ENCODE data around the gene PARD3. TPM values are rescaled to one million over a fixed set of nuclear protein-coding genes. Genes with fewer than 3 reads are reported as not detected.
A peak's percentile ranks its signal among the peaks of the same experiment; 100 is the strongest.

Gene PARD3
- polyA plus RNA-seq, 2 of the 4 experiments (the other 2 are of a cell fraction) = 110 to 200 TPM

GRCh38 chr10:34216348-34216945 lies 598.6 kb downstream of the PARD3 start:
- POLR2A ChIA-PET = no interaction called here

GRCh38 chr10:34213805-34214197 lies 601.3 kb downstream of the PARD3 start:
- TF ChIP-seq HOXB5 (CRISPR knock-in tag; IDR thresholded peaks at IDR 0.05) = no peak
- TF ChIP-seq MAFK (IDR thresholded peaks at IDR 0.05; ENCODE audit: partially characterized antibody) = no peak
- no peak for TF ChIP-seq HOXB13 (CRISPR knock-in tag; IDR thresholded peaks at IDR 0.05; ENCODE audit: low read depth)
- no peak for TF ChIP-seq MYC (IDR thresholded peaks at IDR 0.05; ENCODE audit: borderline replicate concordance, low read length)
- no peak for TF ChIP-seq NPAS2 (CRISPR knock-in tag; IDR thresholded peaks at IDR 0.05; ENCODE audit: borderline replicate concordance)
- TF ChIP-seq ZC3H11A (IDR thresholded peaks at IDR 0.05) = no peak
- TF ChIP-seq CHD4 (IDR thresholded peaks at IDR 0.05; ENCODE audit: borderline replicate concordance) = no peak
- no peak for TF ChIP-seq BCL3 (IDR thresholded peaks at IDR 0.05)
- no peak for FAIRE-seq
- H3K4me1 ChIP-seq = peaks cover 11% of the 10 kb centered on the region
- no peak for ATAC-seq
- no peak for DNase-seq (ENCODE audit: low read depth in 1 of 2, low spot score in 1 of 2)
- 83% methylated on average over 5 of the region's 5 CpGs for WGBS (ENCODE audit: missing lambda C conversion rate)
- H3K9me3 ChIP-seq = no peaks in the 10 kb centered on the region
- ChIA-PET POLR2A (no interaction called here), CTCF (interaction anchor here (1.3 kb wide), 1 partner anchor 10 kb away, joined by 3 read pairs; no protein-coding TSS in a partner anchor)
- H3K4me3 ChIP-seq = no peak overlapping the region
- H3K27ac ChIP-seq = no peak overlapping the region
- 0 out of 3 replicates have a peak overlapping the region, but pooled peaks have one; percentile 5 for H3K4me2 ChIP-seq

More at GRCh38 chr10:34216348-34216945, 598.6 kb downstream of the PARD3 start:
- 92% methylated on average over 2 of the region's 2 CpGs for WGBS (ENCODE audit: missing lambda C conversion rate)
- Histone ChIP-seq H3K4me1 (peaks cover 11% of the 10 kb centered on the region), H3K9me3 (no peaks in the 10 kb centered on the region), H3K4me2 (no peak overlapping the region), H3K27ac (no peak overlapping the region), H3K4me3 (no peak overlapping the region)
- no peak for TF ChIP-seq HMGXB4 (CRISPR knock-in tag; IDR thresholded peaks at IDR 0.05; ENCODE audit: borderline replicate concordance)
- TF ChIP-seq TFCP2L1 (CRISPR knock-in tag; IDR thresholded peaks at IDR 0.05) = no peak
- no peak for TF ChIP-seq NFE2L2 (conservative IDR thresholded peaks at IDR 0.05; ENCODE audit: low read length)
- TF ChIP-seq POLR2A (IDR thresholded peaks at IDR 0.05; ENCODE audit: low read length) = no peak
- no peak for TF ChIP-seq NR3C1 (IDR thresholded peaks at IDR 0.05)
- TF ChIP-seq ZSCAN20 (CRISPR knock-in tag; IDR thresholded peaks at IDR 0.05) = no peak
- TF ChIP-seq ESRRA (IDR thresholded peaks at IDR 0.05; ENCODE audit: borderline replicate concordance, low read length) = no peak
- TF ChIP-seq REST (IDR thresholded peaks at IDR 0.05) = no peak
- TF ChIP-seq ZC3H11A (IDR thresholded peaks at IDR 0.05) = no peak
- TF ChIP-seq CEBPB (IDR thresholded peaks at IDR 0.05) = no peak
- no peak for TF ChIP-seq PHF8 (IDR thresholded peaks at IDR 0.05; ENCODE audit: borderline replicate concordance, low read depth)
- no peak for TF ChIP-seq EP300 (IDR thresholded peaks at IDR 0.05)
- TF ChIP-seq FOSB (CRISPR knock-in tag; IDR thresholded peaks at IDR 0.05) = no peak
- CTCF ChIA-PET = no interaction called here
- FAIRE-seq (no peak), ATAC-seq (no peak), DNase-seq (ENCODE audit: low read depth in 1 of 2, low spot score in 1 of 2) (no peak)

All from A549 (cell line).